ENCODE results near the gene GNB4. TPM values are rescaled to one million over a fixed set of nuclear protein-coding genes. Genes with fewer than 3 reads are reported as not detected.

Gene GNB4
- total and polyA plus RNA-seq, 2 experiments from 2014 or later, result 9.0 to 26.0 TPM

DNA sequence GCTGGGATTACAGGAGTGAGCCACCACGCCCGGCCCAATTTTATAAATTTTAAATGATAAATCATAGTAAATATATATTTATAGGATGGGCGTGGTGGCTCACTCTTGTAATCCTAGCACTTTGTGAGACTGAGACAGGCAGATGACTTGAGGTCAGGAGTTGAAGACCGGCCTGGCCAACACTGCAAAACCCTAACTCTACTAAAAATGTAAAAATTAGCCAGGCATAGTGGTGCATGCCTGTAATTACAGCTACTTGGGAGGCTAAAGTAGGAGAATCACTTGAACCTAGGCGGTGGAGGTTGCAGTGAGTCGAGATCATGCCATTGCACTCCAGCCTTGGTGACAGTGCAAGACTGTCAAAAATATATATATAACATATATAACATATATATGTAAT lies 77.3 kb downstream of the GNB4 start:
- 96% methylated on average over 6 of the region's 6 CpGs for WGBS (ENCODE audit: low lambda C conversion rate, missing lambda C conversion rate)
- Histone ChIP-seq H3K9me3 (ENCODE audit: low read depth) (no peaks in the 10 kb centered on the region), H3K27ac (no peak overlapping the region), H3K79me2 (no peaks in the 10 kb centered on the region), H3K27me3 (no peaks in the 10 kb centered on the region), H3K4me1 (ENCODE audit: insufficient read depth) (no peaks in the 10 kb centered on the region), H3K4me3 (no peak overlapping the region), H2AFZ (no peak overlapping the region), H3K9me2 (replicated peaks; ENCODE audit: insufficient read depth) (no peaks in the 10 kb centered on the region), H3K4me2 (no peak overlapping the region), H3K36me3 (replicated peaks; ENCODE audit: insufficient read depth, low read depth) (no peaks in the 10 kb centered on the region), H4K20me1 (ENCODE audit: insufficient read depth, poor library complexity, severe bottlenecking) (no peaks in the 10 kb centered on the region)
- TF ChIP-seq EZH2phosphoT487 (IDR thresholded peaks at IDR 0.05; ENCODE audit: low read depth, severe bottlenecking, unreplicated experiment), result no peak
- no peak for TF ChIP-seq EZH2 (IDR thresholded peaks at IDR 0.05; ENCODE audit: borderline replicate concordance)
- TF ChIP-seq, protein P1, sequence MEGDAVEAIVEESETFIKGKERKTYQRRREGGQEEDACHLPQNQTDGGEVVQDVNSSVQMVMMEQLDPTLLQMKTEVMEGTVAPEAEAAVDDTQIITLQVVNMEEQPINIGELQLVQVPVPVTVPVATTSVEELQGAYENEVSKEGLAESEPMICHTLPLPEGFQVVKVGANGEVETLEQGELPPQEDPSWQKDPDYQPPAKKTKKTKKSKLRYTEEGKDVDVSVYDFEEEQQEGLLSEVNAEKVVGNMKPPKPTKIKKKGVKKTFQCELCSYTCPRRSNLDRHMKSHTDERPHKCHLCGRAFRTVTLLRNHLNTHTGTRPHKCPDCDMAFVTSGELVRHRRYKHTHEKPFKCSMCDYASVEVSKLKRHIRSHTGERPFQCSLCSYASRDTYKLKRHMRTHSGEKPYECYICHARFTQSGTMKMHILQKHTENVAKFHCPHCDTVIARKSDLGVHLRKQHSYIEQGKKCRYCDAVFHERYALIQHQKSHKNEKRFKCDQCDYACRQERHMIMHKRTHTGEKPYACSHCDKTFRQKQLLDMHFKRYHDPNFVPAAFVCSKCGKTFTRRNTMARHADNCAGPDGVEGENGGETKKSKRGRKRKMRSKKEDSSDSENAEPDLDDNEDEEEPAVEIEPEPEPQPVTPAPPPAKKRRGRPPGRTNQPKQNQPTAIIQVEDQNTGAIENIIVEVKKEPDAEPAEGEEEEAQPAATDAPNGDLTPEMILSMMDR (IDR thresholded peaks at IDR 0.05; ENCODE audit: poor library complexity), result no peak
- DNase-seq (ENCODE audit: low spot score), result no peak

GRCh38 chr3:179369621-179370020 lies 81.6 kb downstream of the GNB4 start:
- no peak overlapping the region for H3K27ac ChIP-seq
- no peaks in the 10 kb centered on the region for H3K36me3 ChIP-seq (replicated peaks; ENCODE audit: insufficient read depth, low read depth)
- no peaks in the 10 kb centered on the region for H3K4me1 ChIP-seq (ENCODE audit: insufficient read depth)
- H3K79me2 ChIP-seq, result no peaks in the 10 kb centered on the region
- H3K4me2 ChIP-seq, result no peak overlapping the region
- WGBS (ENCODE audit: low lambda C conversion rate, missing lambda C conversion rate), result 100% methylated on average over 1 of the region's 1 CpG
- DNase-seq (ENCODE audit: low spot score), result no peak
- TF ChIP-seq EZH2phosphoT487 (IDR thresholded peaks at IDR 0.05; ENCODE audit: low read depth, severe bottlenecking, unreplicated experiment) (no peak), EZH2 (IDR thresholded peaks at IDR 0.05; ENCODE audit: borderline replicate concordance) (no peak)
- TF ChIP-seq, protein P1 (IDR thresholded peaks at IDR 0.05; ENCODE audit: poor library complexity), result no peak
- H4K20me1 ChIP-seq (ENCODE audit: insufficient read depth, poor library complexity, severe bottlenecking), result no peaks in the 10 kb centered on the region
- H2AFZ ChIP-seq, result no peak overlapping the region
- H3K9me2 ChIP-seq (replicated peaks; ENCODE audit: insufficient read depth), result no peaks in the 10 kb centered on the region
- H3K27me3 ChIP-seq, result no peaks in the 10 kb centered on the region
- no peak overlapping the region for H3K4me3 ChIP-seq
- H3K9me3 ChIP-seq (ENCODE audit: low read depth), result no peaks in the 10 kb centered on the region

DNA sequence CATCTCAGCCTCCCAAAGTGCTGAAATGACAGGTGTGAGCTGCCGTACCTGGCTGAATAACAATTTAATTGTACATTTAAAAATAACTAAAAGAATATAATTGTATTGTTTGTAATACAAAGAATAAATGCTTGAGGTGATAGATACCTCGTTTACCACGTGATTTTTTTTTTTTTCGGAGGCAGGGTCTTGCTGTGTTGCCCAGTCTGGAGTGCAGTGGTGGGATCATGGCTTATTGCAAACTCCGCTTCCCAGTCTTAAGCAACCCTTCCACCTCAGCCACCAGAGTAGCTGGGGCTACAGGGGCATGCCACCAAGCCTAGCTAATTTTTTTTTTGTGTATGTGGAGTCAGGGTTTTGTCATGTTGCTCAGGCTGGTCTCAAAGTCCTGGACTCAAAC lies 87.9 kb downstream of the GNB4 start:
- no peaks in the 10 kb centered on the region for H3K9me3 ChIP-seq (ENCODE audit: low read depth)
- H3K4me1 ChIP-seq (ENCODE audit: insufficient read depth), result no peaks in the 10 kb centered on the region
- H2AFZ ChIP-seq, result no peak overlapping the region
- 96% methylated on average over 5 of the region's 5 CpGs for WGBS (ENCODE audit: low lambda C conversion rate, missing lambda C conversion rate)
- no peaks in the 10 kb centered on the region for H3K79me2 ChIP-seq
- no peaks in the 10 kb centered on the region for H4K20me1 ChIP-seq (ENCODE audit: insufficient read depth, poor library complexity, severe bottlenecking)
- no peak for DNase-seq (ENCODE audit: low spot score)
- H3K4me2 ChIP-seq, result no peak overlapping the region
- no peaks in the 10 kb centered on the region for H3K27me3 ChIP-seq
- no peaks in the 10 kb centered on the region for H3K9me2 ChIP-seq (replicated peaks; ENCODE audit: insufficient read depth)
- H3K27ac ChIP-seq, result no peak overlapping the region
- H3K36me3 ChIP-seq (replicated peaks; ENCODE audit: insufficient read depth, low read depth), result no peaks in the 10 kb centered on the region
- no peak for TF ChIP-seq EZH2phosphoT487 (IDR thresholded peaks at IDR 0.05; ENCODE audit: low read depth, severe bottlenecking, unreplicated experiment)
- TF ChIP-seq, protein P1 (IDR thresholded peaks at IDR 0.05; ENCODE audit: poor library complexity), result no peak
- TF ChIP-seq EZH2 (IDR thresholded peaks at IDR 0.05; ENCODE audit: borderline replicate concordance), result no peak
- no peak overlapping the region for H3K4me3 ChIP-seq

DNA sequence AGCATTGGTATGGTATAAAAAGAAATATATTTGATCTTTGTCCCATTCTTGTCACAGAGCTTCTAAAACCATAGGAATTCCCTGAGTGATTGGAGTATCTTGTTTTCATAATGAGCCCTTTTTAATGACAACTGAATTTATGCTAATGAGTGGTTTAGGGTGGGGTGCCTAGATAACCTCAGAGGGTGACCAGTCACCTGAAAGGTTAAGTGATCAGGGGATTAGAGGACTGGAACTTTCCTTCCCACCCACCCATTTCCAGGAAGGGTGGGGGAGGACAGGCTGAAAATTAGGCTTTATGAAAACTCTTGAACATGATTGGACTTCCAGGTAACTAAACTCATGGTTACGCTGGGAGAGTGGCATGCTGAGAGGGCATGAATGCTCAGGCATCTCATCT lies 95.3 kb downstream of the GNB4 start:
- Histone ChIP-seq H3K9me3 (ENCODE audit: low read depth) (no peaks in the 10 kb centered on the region), H4K20me1 (ENCODE audit: insufficient read depth, poor library complexity, severe bottlenecking) (no peaks in the 10 kb centered on the region), H2AFZ (no peak overlapping the region), H3K9me2 (replicated peaks; ENCODE audit: insufficient read depth) (no peaks in the 10 kb centered on the region), H3K79me2 (peaks cover 12% of the 10 kb centered on the region), H3K4me3 (no peak overlapping the region), H3K4me2 (no peak overlapping the region), H3K4me1 (ENCODE audit: insufficient read depth) (no peaks in the 10 kb centered on the region), H3K36me3 (replicated peaks; ENCODE audit: insufficient read depth, low read depth) (peaks cover 5% of the 10 kb centered on the region), H3K27me3 (no peaks in the 10 kb centered on the region), H3K27ac (no peak overlapping the region)
- TF ChIP-seq EZH2phosphoT487 (IDR thresholded peaks at IDR 0.05; ENCODE audit: low read depth, severe bottlenecking, unreplicated experiment) (no peak), EZH2 (IDR thresholded peaks at IDR 0.05; ENCODE audit: borderline replicate concordance) (no peak)
- TF ChIP-seq, protein P1 (IDR thresholded peaks at IDR 0.05; ENCODE audit: poor library complexity), result no peak
- no peak for DNase-seq (ENCODE audit: low spot score)
- WGBS (ENCODE audit: low lambda C conversion rate, missing lambda C conversion rate), result 100% methylated on average over 1 of the region's 1 CpG

Measured in hepatocyte (in vitro differentiated cells).